ENCODE data around the gene ZNF280A. TPM values are rescaled to one million over a fixed set of nuclear protein-coding genes. Genes with fewer than 3 reads are reported as not detected.

Gene ZNF280A
- total RNA-seq, 4 donors from 2014 or later, result 0.21 to 0.59 TPM; not detected in 2

- Histone ChIP-seq H3K27ac (no peak overlapping the region), H3K4me3 (no peak overlapping the region), H3K27me3 (no peaks in the 10 kb centered on the region), H3K9me3 (no peaks in the 10 kb centered on the region), H3K4me1 (no peaks in the 10 kb centered on the region), H3K36me3 (no peaks in the 10 kb centered on the region)
- DNase-seq (ENCODE audit: low spot score in 2 of 2), result no peak
- TF ChIP-seq CTCF (IDR thresholded peaks at IDR 0.05) (no peak), EP300 (IDR thresholded peaks at IDR 0.05) (no peak), POLR2A (IDR thresholded peaks at IDR 0.05) (no peak)
- 76 to 82% methylated on average over 7 of the region's 7 CpGs for WGBS, 2 donors
Measured at GRCh38 chr22:22531770-22532546, 11.9 kb upstream of the ZNF280A start.

- Histone ChIP-seq H3K27me3 (no peaks in the 10 kb centered on the region), H3K9me3 (no peaks in the 10 kb centered on the region), H3K4me1 (no peaks in the 10 kb centered on the region), H3K36me3 (no peaks in the 10 kb centered on the region), H3K4me3 (no peak overlapping the region), H3K27ac (no peak overlapping the region)
- no peak for DNase-seq (ENCODE audit: low spot score in 2 of 2)
- 95% methylated on average over 2 of the region's 2 CpGs for WGBS, 2 donors
- TF ChIP-seq EP300 (IDR thresholded peaks at IDR 0.05), result no peak
Measured at GRCh38 chr22:22528780-22529179, 8.7 kb upstream of the ZNF280A start.

- no peak overlapping the region for H3K27ac ChIP-seq
- H3K36me3 ChIP-seq, result no peaks in the 10 kb centered on the region
- H3K27me3 ChIP-seq, result no peaks in the 10 kb centered on the region
- H3K4me3 ChIP-seq, result no peak overlapping the region
- H3K4me1 ChIP-seq, result no peaks in the 10 kb centered on the region
- H3K9me3 ChIP-seq, result no peaks in the 10 kb centered on the region
- no peak for DNase-seq (ENCODE audit: low spot score in 2 of 2)
- TF ChIP-seq CTCF (IDR thresholded peaks at IDR 0.05) (no peak), EP300 (IDR thresholded peaks at IDR 0.05) (no peak), POLR2A (IDR thresholded peaks at IDR 0.05) (no peak)
- 72 to 90% methylated on average over 5 of the region's 5 CpGs for WGBS, 2 donors
Measured at GRCh38 chr22:22527312-22527711, 7.2 kb upstream of the ZNF280A start.

- H3K4me3 ChIP-seq, result no peak overlapping the region
- no peaks in the 10 kb centered on the region for H3K4me1 ChIP-seq
- no peaks in the 10 kb centered on the region for H3K36me3 ChIP-seq
- no peak for DNase-seq (ENCODE audit: low spot score in 2 of 2)
- H3K27ac ChIP-seq, result no peak overlapping the region
- no peaks in the 10 kb centered on the region for H3K27me3 ChIP-seq
- 69 to 82% methylated on average over 4 of the region's 4 CpGs for WGBS, 2 donors
- TF ChIP-seq CTCF (IDR thresholded peaks at IDR 0.05) (no peak), POLR2A (IDR thresholded peaks at IDR 0.05) (no peak), EP300 (IDR thresholded peaks at IDR 0.05) (no peak)
- H3K9me3 ChIP-seq, result no peaks in the 10 kb centered on the region
Measured at GRCh38 chr22:22526125-22526912, 6.2 kb upstream of the ZNF280A start.

- Histone ChIP-seq H3K4me1 (no peaks in the 10 kb centered on the region), H3K9me3 (no peaks in the 10 kb centered on the region), H3K36me3 (no peaks in the 10 kb centered on the region), H3K27me3 (no peaks in the 10 kb centered on the region), H3K27ac (no peak overlapping the region), H3K4me3 (no peak overlapping the region)
- WGBS, 2 donors, result 78 to 84% methylated on average over 6 of the region's 6 CpGs
- DNase-seq (ENCODE audit: low spot score in 2 of 2), result no peak
- TF ChIP-seq CTCF (IDR thresholded peaks at IDR 0.05) (no peak), EP300 (IDR thresholded peaks at IDR 0.05) (no peak), POLR2A (IDR thresholded peaks at IDR 0.05) (no peak)
Measured at GRCh38 chr22:22523494-22523893, 3.4 kb upstream of the ZNF280A start.
